ENCODE results near the gene SLC35G1. TPM values are rescaled to one million over a fixed set of nuclear protein-coding genes. Genes with fewer than 3 reads are reported as not detected.

Gene SLC35G1
- polyA plus RNA-seq, 3 donors from 2014 or later, result 0.63 to 0.78 TPM; not detected in 1

DNA sequence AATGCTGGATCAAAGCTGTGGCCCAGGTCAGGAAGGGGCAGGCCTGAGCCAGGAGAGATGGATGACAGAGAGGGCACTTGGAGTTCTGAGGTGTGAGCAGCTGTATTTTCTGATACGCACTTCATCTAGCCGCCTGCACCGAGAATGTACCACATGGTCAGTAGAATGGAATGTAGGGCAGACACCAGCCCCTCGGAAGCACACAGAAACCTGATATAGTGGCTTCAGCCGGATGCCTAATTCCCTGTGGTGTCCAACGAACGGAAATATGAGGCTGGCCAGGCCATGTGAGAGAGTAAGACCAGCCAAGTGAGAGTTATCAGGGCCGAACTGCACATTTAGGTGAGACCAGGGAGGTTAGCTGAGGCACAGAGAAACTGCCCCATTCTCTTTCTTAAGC is 53.3 kb downstream of the SLC35G1 start:
- Mint-ChIP-seq H3K36me3 (no peaks in the 10 kb centered on the region), H3K4me3 (no peak overlapping the region), H3K9me3 (peaks cover 0 to 2% (median 0%) of the 10 kb centered on the region in 6 donors), H3K27ac (no peak overlapping the region), H3K27me3 (ENCODE audit: low read depth in 3 of 3) (peaks cover 0 to 3% (median 1%) of the 10 kb centered on the region in 3 donors), H3K4me1 (no peaks in the 10 kb centered on the region)
- DNase-seq, result no peak

DNA sequence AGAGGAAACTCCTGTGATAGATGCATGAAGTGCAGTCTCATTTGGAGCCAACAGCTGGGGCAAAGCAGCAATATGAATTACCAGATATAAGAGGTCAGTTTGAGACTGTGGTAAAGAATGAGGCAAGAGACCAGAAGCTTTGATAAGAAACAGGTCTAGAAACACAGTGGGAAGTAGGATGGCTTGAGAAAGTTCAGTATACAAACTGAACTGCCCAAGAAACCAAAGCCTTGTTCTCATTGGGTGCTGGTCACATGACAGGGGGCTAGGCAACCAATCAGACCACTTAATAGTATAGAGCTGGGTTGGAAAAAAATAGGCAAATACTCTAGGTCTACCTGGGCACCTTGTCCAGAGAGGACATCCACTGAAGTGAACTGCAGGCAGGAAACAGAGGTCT is 53.7 kb downstream of the SLC35G1 start:
- H3K4me1 Mint-ChIP-seq, result no peaks in the 10 kb centered on the region
- no peak overlapping the region for H3K27ac Mint-ChIP-seq
- peaks cover 0 to 3% (median 1%) of the 10 kb centered on the region in 3 donors for H3K27me3 Mint-ChIP-seq (ENCODE audit: low read depth in 3 of 3)
- peaks cover 0 to 2% (median 0%) of the 10 kb centered on the region in 6 donors for H3K9me3 Mint-ChIP-seq
- no peaks in the 10 kb centered on the region for H3K36me3 Mint-ChIP-seq
- H3K4me3 Mint-ChIP-seq, result no peak overlapping the region
- DNase-seq, result no peak

- H3K4me1 Mint-ChIP-seq, result no peaks in the 10 kb centered on the region
- DNase-seq, result no peak
- H3K27ac Mint-ChIP-seq, result no peak overlapping the region
- no peaks in the 10 kb centered on the region for H3K9me3 Mint-ChIP-seq
- H3K4me3 Mint-ChIP-seq, result no peak overlapping the region
- H3K27me3 Mint-ChIP-seq (ENCODE audit: low read depth in 3 of 3), result peaks cover 1 to 3% (median 2%) of the 10 kb centered on the region in 3 donors
- H3K36me3 Mint-ChIP-seq, result no peaks in the 10 kb centered on the region
Observed at GRCh38 chr10:93951905-93952304, 58.1 kb downstream of the SLC35G1 start.

Other genes starting within 250 kb of the SLC35G1 start
- gene FRA10AC1, start 191.4 kb upstream of the SLC35G1 start, polyA plus RNA-seq, result 1 to 10 TPM; 3.0 to 4.5 (median 3.6) TPM
- gene LGI1, start 136.0 kb upstream of the SLC35G1 start, polyA plus RNA-seq, result not detected
- gene PLCE1, start 100.0 kb downstream of the SLC35G1 start, polyA plus RNA-seq, result under 1 TPM in 2 of 3 donors, not detected in 1; 0.03 to 0.08 TPM

Data from immature natural killer cell (primary cell).